ENCODE measurements around the gene PLCD1. TPM values are rescaled to one million over a fixed set of nuclear protein-coding genes. Genes with fewer than 3 reads are reported as not detected.

PLCD1 gene
- total RNA-seq, 1 donor from 2014 or later, result 19.0 TPM

DNA sequence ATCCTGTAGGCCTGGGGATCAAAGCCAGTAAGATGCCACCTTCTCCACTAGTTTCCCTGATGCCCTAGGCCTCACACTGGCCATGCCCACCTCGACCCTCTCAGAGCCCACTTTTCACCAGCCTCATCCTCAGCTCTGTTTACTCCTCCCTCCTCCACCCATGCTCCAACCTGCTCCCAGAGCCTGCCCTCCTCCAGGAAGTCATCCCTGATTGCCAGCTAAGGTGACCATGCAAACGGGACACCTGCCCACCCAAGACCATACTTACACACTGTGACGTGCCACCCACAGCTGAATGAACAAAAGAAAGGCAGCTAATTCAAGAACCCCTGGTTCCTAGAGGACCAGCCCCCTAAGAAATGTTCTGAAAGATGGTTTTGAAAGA lies 9.1 kb downstream of the PLCD1 start:
- H3K36me3 ChIP-seq (ENCODE audit: control insufficient read depth, insufficient read depth, low read length), result no peaks in the 10 kb centered on the region
- TF ChIP-seq, protein P1, sequence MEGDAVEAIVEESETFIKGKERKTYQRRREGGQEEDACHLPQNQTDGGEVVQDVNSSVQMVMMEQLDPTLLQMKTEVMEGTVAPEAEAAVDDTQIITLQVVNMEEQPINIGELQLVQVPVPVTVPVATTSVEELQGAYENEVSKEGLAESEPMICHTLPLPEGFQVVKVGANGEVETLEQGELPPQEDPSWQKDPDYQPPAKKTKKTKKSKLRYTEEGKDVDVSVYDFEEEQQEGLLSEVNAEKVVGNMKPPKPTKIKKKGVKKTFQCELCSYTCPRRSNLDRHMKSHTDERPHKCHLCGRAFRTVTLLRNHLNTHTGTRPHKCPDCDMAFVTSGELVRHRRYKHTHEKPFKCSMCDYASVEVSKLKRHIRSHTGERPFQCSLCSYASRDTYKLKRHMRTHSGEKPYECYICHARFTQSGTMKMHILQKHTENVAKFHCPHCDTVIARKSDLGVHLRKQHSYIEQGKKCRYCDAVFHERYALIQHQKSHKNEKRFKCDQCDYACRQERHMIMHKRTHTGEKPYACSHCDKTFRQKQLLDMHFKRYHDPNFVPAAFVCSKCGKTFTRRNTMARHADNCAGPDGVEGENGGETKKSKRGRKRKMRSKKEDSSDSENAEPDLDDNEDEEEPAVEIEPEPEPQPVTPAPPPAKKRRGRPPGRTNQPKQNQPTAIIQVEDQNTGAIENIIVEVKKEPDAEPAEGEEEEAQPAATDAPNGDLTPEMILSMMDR (IDR thresholded peaks at IDR 0.05; ENCODE audit: insufficient read depth, low read length, poor library complexity, severe bottlenecking), result no peak
- no peak overlapping the region for H3K4me3 ChIP-seq (ENCODE audit: low read depth, low read length)
- H3K27me3 ChIP-seq (ENCODE audit: control insufficient read depth, insufficient read depth, low read length), result no peaks in the 10 kb centered on the region
- DNase-seq (ENCODE audit: low read depth), result no peak

DNA sequence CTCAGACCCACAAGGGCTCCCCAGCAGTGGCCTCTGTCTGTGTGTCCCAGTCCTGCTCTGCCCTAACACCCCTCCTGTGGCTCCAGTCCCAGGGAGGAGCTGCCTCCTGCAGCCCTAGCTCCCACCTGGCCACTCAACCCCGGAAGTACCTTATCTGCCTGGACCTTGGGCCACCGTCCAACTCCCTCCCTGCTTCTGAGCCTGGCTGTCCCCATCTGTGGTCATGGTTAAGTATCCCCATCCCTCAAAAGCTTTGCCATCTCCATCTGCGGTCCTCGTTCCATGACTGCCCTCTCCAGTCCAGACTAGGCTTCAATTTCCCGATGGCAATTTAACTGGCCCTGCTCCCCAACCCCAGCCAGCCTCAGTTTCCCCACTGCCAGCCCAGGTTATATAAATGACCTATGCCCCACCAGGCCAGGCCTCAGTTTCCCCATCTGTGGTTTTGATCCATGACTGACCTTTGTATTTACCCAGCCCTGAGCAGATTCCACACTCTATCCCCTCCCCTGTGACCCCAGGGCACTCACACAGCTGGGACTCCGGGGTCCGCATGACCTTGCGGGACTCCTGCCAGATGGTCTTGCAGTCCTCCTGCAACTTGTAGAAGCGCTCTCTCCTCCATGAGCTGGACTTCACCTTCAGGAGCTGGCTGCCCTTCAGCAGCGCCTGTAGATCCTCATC lies 9.6 kb downstream of the PLCD1 start:
- Histone ChIP-seq H3K36me3 (ENCODE audit: control insufficient read depth, insufficient read depth, low read length) (no peaks in the 10 kb centered on the region), H3K27me3 (ENCODE audit: control insufficient read depth, insufficient read depth, low read length) (no peaks in the 10 kb centered on the region), H3K4me3 (ENCODE audit: low read depth, low read length) (no peak overlapping the region)
- DNase-seq (ENCODE audit: low read depth), result no peak
- TF ChIP-seq, protein P1 (IDR thresholded peaks at IDR 0.05; ENCODE audit: insufficient read depth, low read length, poor library complexity, severe bottlenecking), result no peak

DNA sequence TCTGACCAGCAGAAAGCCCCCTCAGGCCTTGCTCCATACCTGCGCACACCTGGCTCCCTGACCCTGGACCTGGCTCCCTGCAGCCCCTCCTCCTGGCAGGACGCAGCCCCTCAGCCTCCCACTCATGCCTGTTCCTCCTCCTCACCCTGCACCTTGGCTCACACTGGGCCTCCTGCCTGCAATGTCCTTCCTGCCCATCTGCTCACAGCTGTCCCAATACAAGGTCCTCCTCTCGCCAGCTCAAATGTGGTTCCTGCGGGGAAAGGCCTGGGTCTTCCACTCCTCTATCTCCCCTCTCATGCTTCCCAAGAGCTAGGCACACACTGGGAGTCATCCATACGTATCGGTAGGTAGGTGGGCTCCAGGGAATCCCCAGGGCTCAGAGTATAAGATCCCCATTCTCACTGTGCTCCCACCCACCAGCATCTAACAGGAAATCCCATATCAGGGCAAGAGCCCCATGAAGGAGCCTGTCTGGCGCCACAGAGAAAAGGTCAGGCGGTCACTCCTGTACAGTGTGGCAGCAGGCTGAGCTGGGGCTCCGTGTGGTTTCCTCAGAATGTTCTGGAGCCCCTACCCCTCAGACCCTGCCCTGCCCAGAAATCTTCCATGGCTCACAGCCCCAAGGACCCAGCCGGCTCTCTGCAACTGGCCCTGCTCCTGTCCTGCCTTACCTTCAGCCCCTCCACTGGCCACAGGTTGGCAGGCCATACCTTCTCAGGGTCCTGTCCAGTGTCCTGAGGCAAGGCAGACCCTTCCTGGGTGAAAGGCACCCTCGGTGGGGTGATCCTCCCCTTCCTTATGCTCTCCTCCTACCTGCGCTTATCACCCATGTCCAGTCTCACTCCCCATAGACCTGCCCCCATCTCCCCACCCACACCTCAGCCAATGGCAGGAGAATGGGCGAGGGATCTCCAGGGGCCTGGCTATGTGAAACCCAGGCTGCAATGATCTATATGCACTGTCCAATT lies 10.9 kb downstream of the PLCD1 start:
- no peak for DNase-seq (ENCODE audit: low read depth)
- TF ChIP-seq, protein P1 (IDR thresholded peaks at IDR 0.05; ENCODE audit: insufficient read depth, low read length, poor library complexity, severe bottlenecking), result no peak
- no peaks in the 10 kb centered on the region for H3K27me3 ChIP-seq (ENCODE audit: control insufficient read depth, insufficient read depth, low read length)
- no peak overlapping the region for H3K4me3 ChIP-seq (ENCODE audit: low read depth, low read length)
- no peaks in the 10 kb centered on the region for H3K36me3 ChIP-seq (ENCODE audit: control insufficient read depth, insufficient read depth, low read length)

DNA sequence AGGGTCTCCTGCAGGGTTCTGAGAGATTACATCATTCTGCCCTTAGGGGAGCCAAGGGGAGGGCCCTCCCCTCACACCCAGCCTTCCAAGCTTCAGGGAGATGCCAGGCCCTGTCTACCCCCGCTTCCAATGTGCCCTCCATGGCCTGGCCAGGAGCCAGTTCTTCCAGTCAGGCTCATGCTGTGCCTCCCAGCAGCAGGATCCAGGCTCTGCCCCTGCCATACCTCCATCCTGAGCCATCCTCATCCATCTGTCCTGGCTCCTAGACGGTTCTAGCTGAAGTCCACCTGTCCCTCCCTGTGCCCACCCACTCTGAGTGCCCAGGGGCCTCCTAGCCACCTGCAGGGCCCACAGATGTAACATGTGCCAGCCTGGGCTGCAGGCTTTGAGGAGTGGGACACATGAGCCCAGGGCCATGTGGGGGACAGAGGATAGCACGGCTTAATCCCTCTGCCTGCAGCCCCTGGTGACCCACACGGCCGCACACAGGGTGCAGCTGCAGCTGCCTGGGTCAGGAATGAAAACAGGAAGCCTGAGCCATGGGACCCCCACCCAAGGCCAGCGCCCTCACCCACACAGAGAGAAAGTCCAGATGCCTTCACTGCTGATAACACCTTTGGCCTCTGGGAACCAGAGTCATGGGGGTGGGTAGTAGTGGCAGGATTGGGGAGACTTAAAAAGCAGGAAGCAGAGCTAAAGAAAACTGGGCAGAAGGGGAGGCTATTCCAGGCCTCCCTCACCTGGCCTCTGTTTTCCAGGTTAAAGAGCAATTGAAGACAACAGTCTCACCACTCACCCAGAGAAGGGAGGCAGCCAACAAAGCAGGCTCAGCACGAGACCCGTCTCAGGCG lies 11.8 kb downstream of the PLCD1 start:
- no peak overlapping the region for H3K4me3 ChIP-seq (ENCODE audit: low read depth, low read length)
- no peaks in the 10 kb centered on the region for H3K36me3 ChIP-seq (ENCODE audit: control insufficient read depth, insufficient read depth, low read length)
- TF ChIP-seq, protein P1 (IDR thresholded peaks at IDR 0.05; ENCODE audit: insufficient read depth, low read length, poor library complexity, severe bottlenecking), result no peak
- no peak for DNase-seq (ENCODE audit: low read depth)
- no peaks in the 10 kb centered on the region for H3K27me3 ChIP-seq (ENCODE audit: control insufficient read depth, insufficient read depth, low read length)

DNA sequence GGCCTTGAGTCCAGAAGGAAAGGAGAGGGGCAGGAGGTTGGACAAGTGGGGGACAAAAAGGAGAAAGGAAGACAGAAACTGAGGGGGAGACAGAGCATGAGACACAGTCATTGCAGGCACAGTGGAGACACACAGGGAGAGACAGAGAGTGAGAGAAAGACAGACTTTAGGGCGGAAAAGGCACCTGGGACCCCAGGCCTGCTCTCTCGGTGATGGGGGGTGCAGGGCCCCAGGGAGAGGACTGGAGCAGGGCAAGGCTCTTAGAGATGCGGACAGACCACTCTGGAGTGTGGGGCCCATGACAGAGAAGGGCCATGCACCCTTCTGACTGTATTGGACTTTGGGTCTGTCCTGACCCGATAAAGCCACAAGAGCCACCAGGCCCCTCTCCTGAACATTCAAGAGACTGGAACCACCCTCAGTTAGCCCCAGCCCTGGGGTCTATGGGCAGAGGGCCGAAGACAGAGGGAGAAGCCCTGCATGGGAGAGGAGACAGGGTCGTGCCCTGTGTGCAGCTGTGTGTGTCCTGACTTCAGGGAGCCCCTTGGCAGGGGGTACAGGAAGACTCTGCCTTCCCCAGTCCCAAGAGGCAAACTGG lies 12.5 kb downstream of the PLCD1 start:
- H3K27me3 ChIP-seq (ENCODE audit: control insufficient read depth, insufficient read depth, low read length), result no peaks in the 10 kb centered on the region
- no peak for DNase-seq (ENCODE audit: low read depth)
- H3K36me3 ChIP-seq (ENCODE audit: control insufficient read depth, insufficient read depth, low read length), result no peaks in the 10 kb centered on the region
- no peak overlapping the region for H3K4me3 ChIP-seq (ENCODE audit: low read depth, low read length)
- TF ChIP-seq, protein P1 (IDR thresholded peaks at IDR 0.05; ENCODE audit: insufficient read depth, low read length, poor library complexity, severe bottlenecking), result no peak

All from kidney epithelial cell (primary cell).